HepG2 (cell line): Measurements from ENCODE around the gene RAB42. TPM values are rescaled to one million over a fixed set of nuclear protein-coding genes. Genes with fewer than 3 reads are reported as not detected.
A peak's percentile ranks its signal among the peaks of the same experiment; 100 is the strongest.

Experiments
- ATAC-seq: fragments of 200-7000 bp; cut with Tn5 transposase; 3 replicates; pipeline ENCODE4 v1.9.1; 2020; ENCODE audit warnings: mild to moderate bottlenecking, moderate library complexity
- BruUV-seq: library from RNA; stranded (reverse); fragments of 400-500 nt; replicated peaks from 2 replicates; lab custom pipeline; 2021; lab: Mats Ljungman, UMichigan
- CTCF ChIA-PET: fragments of 300-600 bp; formaldehyde crosslinking; extraction: SDS; loops from one replicate; lab custom pipeline; 2021; ENCODE audit warnings: low total read pairs, inconsistent platforms, low intra/inter-chr PET ratio; lab: Yijun Ruan, JAX
- POLR2A ChIA-PET: fragments of 350-600 bp; sonication (Branson Sonifier 250); formaldehyde crosslinking; loops from one replicate; lab custom pipeline; 2020; ENCODE audit warnings: antibody characterized with exemption, inconsistent platforms; lab: Yijun Ruan, JAX
- DNase-seq: peaks from one replicate; pipeline ENCODE4 v3.0.0-alpha.2; 2015; ENCODE audit warnings: low spot score
- FAIRE-seq: peaks from 3 replicates; lab custom pipeline; 2011; peaks lifted over from hg19 to GRCh38; lab: Jason Lieb, UNC
- H2AFZ ChIP-seq: one replicate; pipeline ENCODE4 v1.6.1; 2011; ENCODE audit warnings: low read length, inconsistent platforms
- H3K27ac ChIP-seq: fragments of 300-600 bp; 3 replicates; pipeline ENCODE4 v1.8.0; 2011; ENCODE audit warnings: mixed run types, mild to moderate bottlenecking, mixed read lengths, low read length, inconsistent platforms; ENCODE audit not compliant: insufficient read depth; ENCODE audit errors: extremely low read length
- H3K27me3 ChIP-seq, 2 experiments: fragments of 200-600 bp in 1 of 2; 2 replicates in 1 of 2; 3 replicates in 1 of 2; pipeline versions ENCODE4 v1.6.0 to v1.8.0; 2011; ENCODE audit warnings: low read length in 2 of 2, mild to moderate bottlenecking in 2 of 2, moderate library complexity in 2 of 2, inconsistent platforms in 1 of 2; ENCODE audit not compliant: insufficient read depth in 2 of 2, control insufficient read depth in 1 of 2
- H3K36me3 ChIP-seq, 2 experiments: fragments of 200-600 bp in 1 of 2; replicated peaks in 1 of 2; 2 replicates in 1 of 2; 3 replicates in 1 of 2; pipeline versions ENCODE4 v1.5.1 to v1.8.0; 2011; ENCODE audit warnings: low read length in 2 of 2, inconsistent platforms in 1 of 2; ENCODE audit not compliant: insufficient read depth in 2 of 2, control insufficient read depth in 1 of 2
- H3K4me1 ChIP-seq: 2 replicates; pipeline ENCODE4 v1.5.1; 2012; ENCODE audit warnings: low read length, inconsistent platforms; ENCODE audit not compliant: insufficient read depth
- H3K4me2 ChIP-seq: 2 replicates; pipeline ENCODE4 v1.6.0; 2011; ENCODE audit warnings: low read depth, low read length, inconsistent platforms
- H3K4me3 ChIP-seq, 3 experiments: fragments of 200-600 bp in 1 of 3; sonication (generic), shearing (Covaris generic) in 1 of 3; replicated peaks in 1 of 3; 2 replicates each; pipeline ENCODE4 v1.5.1; 2011 to 2016; ENCODE audit warnings: low read length in 3 of 3, inconsistent platforms in 2 of 3, low read depth in 2 of 3, mild to moderate bottlenecking in 2 of 3, control low read depth in 1 of 3, mixed read lengths in 1 of 3; ENCODE audit not compliant: insufficient read depth in 1 of 3
- H3K79me2 ChIP-seq: one replicate; pipeline ENCODE4 v1.6.1; 2011; ENCODE audit warnings: low read length, inconsistent platforms; ENCODE audit not compliant: insufficient read depth
- H3K9ac ChIP-seq: 2 replicates; pipeline ENCODE4 v1.6.0; 2011; ENCODE audit warnings: mild to moderate bottlenecking, low read depth, low read length, inconsistent platforms; ENCODE audit not compliant: insufficient read depth
- H3K9me3 ChIP-seq: 2 replicates; pipeline ENCODE4 v1.5.1; 2012; ENCODE audit warnings: mild to moderate bottlenecking, low read length
- H4K20me1 ChIP-seq: 2 replicates; pipeline ENCODE4 v1.6.0; 2011; ENCODE audit warnings: inconsistent platforms, mild to moderate bottlenecking, low read length, moderate library complexity; ENCODE audit not compliant: insufficient read depth
- HNRNPL ChIP-seq: fragments of 200-400 bp; formaldehyde crosslinking; IDR thresholded peaks from 2 replicates; pipeline ENCODE4 v1.6.1; 2017; ENCODE audit warnings: mild to moderate bottlenecking, low read depth, low read length
- RBAK ChIP-seq: sonication (generic); formaldehyde crosslinking; IDR thresholded peaks from 2 replicates; pipeline ENCODE4 v1.5.1; 2020; ENCODE audit warnings: mild to moderate bottlenecking, missing genetic modification reagents
- TMF1 ChIP-seq: sonication (generic); formaldehyde crosslinking; IDR thresholded peaks from 2 replicates; pipeline ENCODE4 v1.8.1; 2022; ENCODE audit warnings: low read depth, missing genetic modification reagents
- ZFY ChIP-seq: sonication (generic); formaldehyde crosslinking; IDR thresholded peaks from 2 replicates; pipeline ENCODE4 v1.4.0; 2020; ENCODE audit warnings: missing genetic modification reagents
- ZNF230 ChIP-seq: sonication (generic); formaldehyde crosslinking; IDR thresholded peaks from 2 replicates; pipeline ENCODE4 v1.4.0; 2020; ENCODE audit warnings: mild to moderate bottlenecking, missing genetic modification reagents
- ZNF343 ChIP-seq: sonication (generic); formaldehyde crosslinking; IDR thresholded peaks from 2 replicates; pipeline ENCODE4 v1.4.0; 2020; ENCODE audit warnings: mild to moderate bottlenecking, missing genetic modification reagents
- ZNF354B ChIP-seq: sonication (generic); formaldehyde crosslinking; IDR thresholded peaks from 2 replicates; pipeline ENCODE4 v1.8.0; 2022; ENCODE audit warnings: mild to moderate bottlenecking, missing genetic modification reagents
- ZNF580 ChIP-seq: IDR thresholded peaks from 2 replicates; pipeline ENCODE4 v1.6.1; 2016; ENCODE audit warnings: low read depth, borderline replicate concordance
- ZNF674 ChIP-seq: sonication (generic); formaldehyde crosslinking; IDR thresholded peaks from 2 replicates; pipeline ENCODE4 v1.5.0; 2020; ENCODE audit warnings: low read depth, mild to moderate bottlenecking, missing genetic modification reagents
- ZNF746 ChIP-seq: sonication (generic); formaldehyde crosslinking; IDR thresholded peaks from 2 replicates; pipeline ENCODE4 v1.8.0; 2022; ENCODE audit warnings: mild to moderate bottlenecking, missing genetic modification reagents
- WGBS: methylation state at CpG from one replicate; pipeline ENCODE4 v1.1.6; 2017; ENCODE audit warnings: low lambda C conversion rate; 5-methylcytosine and 5-hydroxymethylcytosine counted together
- in situ Hi-C: cut with HindIII; loops from 2 replicates; pipeline ENCODE4 v1.10.0; 2017; ENCODE audit warnings: low pct_unique_long_range_greater_than_20kb; ENCODE audit not compliant: extremely low pct_ligation_motif_present
- intact Hi-C: fragments of 100-400 bp; cut with micrococcal nuclease; formaldehyde crosslinking; loops from one replicate; pipeline ENCODE4 v1.10.0; 2022; ENCODE audit not compliant: unreplicated experiment
- polyA plus RNA-seq, 8 experiments: library from polyadenylated mRNA; depleted of rRNA in 3 of 8; stranded (reverse) in 7 of 8; unstranded in 1 of 8; fragments of >200 nt; fragmentation: Illumina TruSeq in 4 of 8; extraction: Trizol in 4 of 8; gene quantifications; 2 replicates each; pipeline versions ENCODE4 v1.2.1 to v1.2.3, GENCODE V29; 2011 to 2016; ENCODE audit warnings: low read depth in 4 of 8, missing spikeins in 1 of 8, mixed read lengths in 1 of 8; ENCODE audit not compliant: insufficient read depth in 1 of 8
- total RNA-seq, 5 experiments: library from RNA; depleted of rRNA; stranded (reverse); fragments of >200 nt; fragmentation: Illumina TruSeq; extraction: Trizol; gene quantifications; 2 replicates each; pipeline ENCODE4 v1.2.3, GENCODE V29; 2016; ENCODE audit warnings: low read depth in 1 of 5
- TF ChIP-seq, protein P1 (sequence below): IDR thresholded peaks from 2 replicates; pipeline ENCODE4 v1.6.1; 2012; ENCODE audit warnings: low read depth, low read length, improper control_type of control experiment
- TF ChIP-seq, protein P2 (sequence below): sonication (generic); formaldehyde crosslinking; IDR thresholded peaks from 2 replicates; pipeline ENCODE4 v1.5.0; 2020; ENCODE audit warnings: mild to moderate bottlenecking, missing genetic modification reagents
- TF ChIP-seq, protein P3 (sequence below): sonication (generic); formaldehyde crosslinking; conservative IDR thresholded peaks from 2 replicates; pipeline ENCODE4 v1.4.0; 2020; ENCODE audit warnings: missing genetic modification reagents
- TF ChIP-seq, protein P4 (sequence below): sonication (generic); formaldehyde crosslinking; IDR thresholded peaks from 2 replicates; pipeline ENCODE4 v1.5.0; 2020; ENCODE audit warnings: missing genetic modification reagents, mild to moderate bottlenecking, borderline replicate concordance

Gene RAB42
- total and polyA plus RNA-seq, 2 of the 13 experiments (the other 11 are each of a cell fraction or from before 2014, with no cell fraction given): 10.4 to 166 TPM

DNA sequence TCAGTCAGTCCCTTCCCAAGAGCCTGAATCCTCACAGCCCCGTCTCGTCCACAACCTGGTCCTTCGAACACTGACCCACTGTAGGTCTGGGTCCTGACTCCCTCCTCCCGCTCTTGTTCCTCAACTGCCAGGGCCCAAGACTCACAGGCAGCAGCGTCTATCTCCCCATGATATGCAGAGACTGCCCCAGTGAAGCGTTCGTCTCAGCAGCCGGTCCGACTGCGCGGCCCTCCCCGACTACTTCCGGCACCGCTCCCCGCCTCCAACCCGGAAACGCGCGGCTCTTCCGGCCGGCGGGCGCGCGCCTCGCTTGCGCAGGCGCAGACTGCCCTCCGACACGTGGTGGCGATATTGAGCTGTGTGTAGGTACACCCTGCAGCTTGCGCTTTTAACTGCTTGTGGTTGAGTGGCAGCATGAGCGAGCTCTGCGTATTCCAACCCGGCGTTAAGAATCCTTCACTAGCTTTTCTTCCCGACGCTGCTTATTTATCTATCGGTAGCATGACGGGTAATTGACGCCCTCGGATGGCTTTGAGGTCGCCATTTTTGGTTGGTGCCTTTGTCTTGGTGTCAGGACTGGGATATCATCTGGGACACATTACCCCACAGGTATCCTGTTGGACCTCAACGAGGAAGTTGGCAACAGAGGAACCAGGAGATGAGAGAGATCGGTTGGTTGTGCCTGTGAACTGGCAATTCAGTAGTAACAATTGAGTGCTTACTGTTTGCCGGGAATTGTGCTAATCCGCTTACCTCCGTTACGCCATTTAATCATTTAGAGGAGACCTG, 51.0 kb downstream of the RAB42 start, which contains the start of gene TAF12:
TAF12 (minus strand) TSS at position 221 of the 789 bp plus-strand sequence. CDS start 20,986 bp downstream, outside the sequence.
- intact Hi-C loops (loop anchor here (5.0 to 10.0 kb wide), 3 partner anchors 114 to 542 kb away; partner anchors contain the start of gene SRSF4), in situ Hi-C loops (loop anchor here (5.0 kb wide), 1 partner anchor 229 kb away; no protein-coding TSS in a partner anchor)
- peaks cover 56% of the 10 kb centered on the region for H3K4me1 ChIP-seq
- H3K27me3 ChIP-seq: no peaks in the 10 kb centered on the region; a peak in 1 of 5 replicates
- peaks cover 13% of the 10 kb centered on the region for H3K79me2 ChIP-seq
- H2AFZ ChIP-seq: peak within 1 kb of the TSS; percentile 86
- no peaks in the 10 kb centered on the region for H3K36me3 ChIP-seq
- H4K20me1 ChIP-seq: no peaks in the 10 kb centered on the region
- TSS peak; percentile 98 for BruUV-seq
- CTCF ChIA-PET: no interaction called here
- FAIRE-seq: peak; percentile 34
- peak within 1 kb of the TSS; percentile 87 for H3K27ac ChIP-seq
- H3K9ac ChIP-seq: peak within 1 kb of the TSS; percentile 97
- H3K4me2 ChIP-seq: peak within 1 kb of the TSS; percentile 91
- peak within 1 kb of the TSS; percentile 90 to 99 (median 91) for H3K4me3 ChIP-seq
- DNase-seq: peak; percentile 90
- 1% methylated on average over 20 of the region's 49 CpGs for WGBS
- POLR2A ChIA-PET: interaction anchor here (0.5 to 3.1 kb wide), 29 partner anchors 9 to 539 kb away, joined by 3 to 49 read pairs (median 4); partner anchors contain the start of genes GMEB1, PHACTR4, RCC1 and SRSF4
- no peaks in the 10 kb centered on the region for H3K9me3 ChIP-seq
- peak; percentile 90 for ATAC-seq
- TF ChIP-seq, protein P1, sequence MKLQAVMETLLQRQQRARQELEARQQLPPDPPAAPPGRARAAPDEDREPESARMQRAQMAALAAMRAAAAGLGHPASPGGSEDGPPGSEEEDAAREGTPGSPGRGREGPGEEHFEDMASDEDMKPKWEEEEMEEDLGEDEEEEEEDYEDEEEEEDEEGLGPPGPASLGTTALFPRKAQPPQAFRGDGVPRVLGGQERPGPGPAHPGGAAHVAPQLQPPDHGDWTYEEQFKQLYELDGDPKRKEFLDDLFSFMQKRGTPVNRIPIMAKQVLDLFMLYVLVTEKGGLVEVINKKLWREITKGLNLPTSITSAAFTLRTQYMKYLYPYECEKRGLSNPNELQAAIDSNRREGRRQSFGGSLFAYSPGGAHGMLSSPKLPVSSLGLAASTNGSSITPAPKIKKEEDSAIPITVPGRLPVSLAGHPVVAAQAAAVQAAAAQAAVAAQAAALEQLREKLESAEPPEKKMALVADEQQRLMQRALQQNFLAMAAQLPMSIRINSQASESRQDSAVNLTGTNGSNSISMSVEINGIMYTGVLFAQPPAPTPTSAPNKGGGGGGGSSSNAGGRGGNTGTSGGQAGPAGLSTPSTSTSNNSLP: no peak
- TF ChIP-seq ZFY (CRISPR knock-in tag) (peak; percentile 93), ZNF354B (CRISPR knock-in tag) (no peak), ZNF343 (peak; percentile 100), ZNF580 (CRISPR knock-in tag) (peak; percentile 73; the same call in 1 of the 2 replicates), TMF1 (CRISPR knock-in tag) (no peak), ZNF674 (CRISPR knock-in tag) (no peak), HNRNPL (no peak), RBAK (CRISPR knock-in tag) (no peak), ZNF746 (CRISPR knock-in tag) (peak; percentile 66; the same call in 1 of the 2 replicates), ZNF230 (CRISPR knock-in tag) (peak; percentile 55; the same call in 1 of the 2 replicates)
- TF ChIP-seq, protein P2, sequence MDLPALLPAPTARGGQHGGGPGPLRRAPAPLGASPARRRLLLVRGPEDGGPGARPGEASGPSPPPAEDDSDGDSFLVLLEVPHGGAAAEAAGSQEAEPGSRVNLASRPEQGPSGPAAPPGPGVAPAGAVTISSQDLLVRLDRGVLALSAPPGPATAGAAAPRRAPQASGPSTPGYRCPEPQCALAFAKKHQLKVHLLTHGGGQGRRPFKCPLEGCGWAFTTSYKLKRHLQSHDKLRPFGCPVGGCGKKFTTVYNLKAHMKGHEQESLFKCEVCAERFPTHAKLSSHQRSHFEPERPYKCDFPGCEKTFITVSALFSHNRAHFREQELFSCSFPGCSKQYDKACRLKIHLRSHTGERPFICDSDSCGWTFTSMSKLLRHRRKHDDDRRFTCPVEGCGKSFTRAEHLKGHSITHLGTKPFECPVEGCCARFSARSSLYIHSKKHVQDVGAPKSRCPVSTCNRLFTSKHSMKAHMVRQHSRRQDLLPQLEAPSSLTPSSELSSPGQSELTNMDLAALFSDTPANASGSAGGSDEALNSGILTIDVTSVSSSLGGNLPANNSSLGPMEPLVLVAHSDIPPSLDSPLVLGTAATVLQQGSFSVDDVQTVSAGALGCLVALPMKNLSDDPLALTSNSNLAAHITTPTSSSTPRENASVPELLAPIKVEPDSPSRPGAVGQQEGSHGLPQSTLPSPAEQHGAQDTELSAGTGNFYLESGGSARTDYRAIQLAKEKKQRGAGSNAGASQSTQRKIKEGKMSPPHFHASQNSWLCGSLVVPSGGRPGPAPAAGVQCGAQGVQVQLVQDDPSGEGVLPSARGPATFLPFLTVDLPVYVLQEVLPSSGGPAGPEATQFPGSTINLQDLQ: peak; percentile 93
- TF ChIP-seq, protein P3, sequence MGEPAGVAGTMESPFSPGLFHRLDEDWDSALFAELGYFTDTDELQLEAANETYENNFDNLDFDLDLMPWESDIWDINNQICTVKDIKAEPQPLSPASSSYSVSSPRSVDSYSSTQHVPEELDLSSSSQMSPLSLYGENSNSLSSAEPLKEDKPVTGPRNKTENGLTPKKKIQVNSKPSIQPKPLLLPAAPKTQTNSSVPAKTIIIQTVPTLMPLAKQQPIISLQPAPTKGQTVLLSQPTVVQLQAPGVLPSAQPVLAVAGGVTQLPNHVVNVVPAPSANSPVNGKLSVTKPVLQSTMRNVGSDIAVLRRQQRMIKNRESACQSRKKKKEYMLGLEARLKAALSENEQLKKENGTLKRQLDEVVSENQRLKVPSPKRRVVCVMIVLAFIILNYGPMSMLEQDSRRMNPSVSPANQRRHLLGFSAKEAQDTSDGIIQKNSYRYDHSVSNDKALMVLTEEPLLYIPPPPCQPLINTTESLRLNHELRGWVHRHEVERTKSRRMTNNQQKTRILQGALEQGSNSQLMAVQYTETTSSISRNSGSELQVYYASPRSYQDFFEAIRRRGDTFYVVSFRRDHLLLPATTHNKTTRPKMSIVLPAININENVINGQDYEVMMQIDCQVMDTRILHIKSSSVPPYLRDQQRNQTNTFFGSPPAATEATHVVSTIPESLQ: no peak
- TF ChIP-seq, protein P4, sequence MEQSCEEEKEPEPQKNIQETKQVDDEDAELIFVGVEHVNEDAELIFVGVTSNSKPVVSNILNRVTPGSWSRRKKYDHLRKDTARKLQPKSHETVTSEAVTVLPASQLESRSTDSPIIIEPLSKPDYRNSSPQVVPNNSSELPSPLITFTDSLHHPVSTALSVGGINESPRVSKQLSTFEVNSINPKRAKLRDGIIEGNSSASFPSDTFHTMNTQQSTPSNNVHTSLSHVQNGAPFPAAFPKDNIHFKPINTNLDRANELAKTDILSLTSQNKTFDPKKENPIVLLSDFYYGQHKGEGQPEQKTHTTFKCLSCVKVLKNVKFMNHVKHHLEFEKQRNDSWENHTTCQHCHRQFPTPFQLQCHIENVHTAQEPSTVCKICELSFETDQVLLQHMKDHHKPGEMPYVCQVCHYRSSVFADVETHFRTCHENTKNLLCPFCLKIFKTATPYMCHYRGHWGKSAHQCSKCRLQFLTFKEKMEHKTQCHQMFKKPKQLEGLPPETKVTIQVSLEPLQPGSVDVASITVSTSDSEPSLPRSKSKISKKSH: peak; percentile 85; the same call in 1 of the 2 replicates
